ENCODE results near the gene FNDC3B. TPM values are rescaled to one million over a fixed set of nuclear protein-coding genes. Genes with fewer than 3 reads are reported as not detected.

Gene FNDC3B
- total and polyA plus RNA-seq, 4 donors, result 23.3 to 74.2 (median 32.9) TPM

DNA sequence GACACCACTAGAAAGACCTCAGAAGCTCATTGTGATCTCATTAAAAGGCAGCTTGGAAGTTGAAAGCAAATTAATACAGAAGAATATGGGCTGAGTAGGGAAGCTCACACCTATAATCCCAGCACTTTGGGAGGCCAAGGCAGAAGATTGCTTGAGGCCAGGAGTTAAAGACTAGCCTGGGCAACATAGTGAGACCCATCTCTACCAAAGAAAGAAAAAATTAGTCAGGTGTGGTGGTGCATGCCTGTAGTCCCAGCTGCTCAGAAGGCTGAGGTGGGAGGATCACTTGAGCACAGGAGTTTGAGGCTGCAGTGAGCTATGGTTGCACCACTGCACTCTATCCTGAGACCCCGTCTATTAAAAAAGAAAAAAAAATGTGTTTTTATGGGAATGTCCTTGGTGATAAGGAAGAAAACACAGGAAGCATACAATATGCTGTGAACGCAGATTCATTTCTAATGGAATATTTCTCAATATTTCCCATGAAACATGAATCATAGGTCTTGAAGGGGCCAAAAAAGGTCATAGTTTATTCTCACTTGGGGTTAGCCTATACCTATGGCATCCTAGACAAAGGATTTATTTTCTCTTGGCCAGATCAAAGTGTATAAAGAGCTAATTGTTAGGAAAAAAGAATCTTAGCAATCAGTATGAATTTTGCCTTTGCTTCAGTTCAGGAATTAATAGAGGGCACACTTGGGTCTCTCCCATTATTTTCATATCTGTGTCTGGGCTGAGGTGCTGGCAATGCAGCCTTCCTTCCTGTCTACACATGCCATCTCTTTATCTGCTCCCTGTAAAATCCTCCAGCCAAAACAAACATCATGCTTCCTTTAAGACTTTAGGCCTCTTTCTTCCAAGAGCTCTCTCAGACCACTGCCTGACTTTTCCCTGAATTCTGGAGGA, 98.2 kb downstream of the FNDC3B start:
- no peaks in the 10 kb centered on the region for H3K9me3 ChIP-seq (ENCODE audit: control insufficient read depth in 4 of 4, low read length in 3 of 4)
- H3K36me3 ChIP-seq (ENCODE audit: control insufficient read depth in 4 of 4, insufficient read depth in 3 of 4, low read depth in 1 of 4, low read length in 3 of 4), result peaks cover 0 to 2% (median under 1%) of the 10 kb centered on the region in 4 donors
- no peaks in the 10 kb centered on the region for H3K27me3 ChIP-seq (ENCODE audit: control insufficient read depth in 4 of 4, insufficient read depth in 4 of 4, low read length in 3 of 4)
- no peak overlapping the region for H3K9ac ChIP-seq (ENCODE audit: low read depth in 1 of 2, low read length in 2 of 2)
- no peak overlapping the region for H3K4me3 ChIP-seq (ENCODE audit: low read depth in 1 of 3, low read length in 3 of 3)
- H3K4me1 ChIP-seq (ENCODE audit: control insufficient read depth in 4 of 4, insufficient read depth in 4 of 4, low read length in 3 of 4), result peaks cover 12 to 59% (median 28%) of the 10 kb centered on the region in 4 donors
- 64% methylated on average over 2 of the region's 2 CpGs for WGBS
- peak overlapping the region; percentile 65 to 95 for H3K27ac ChIP-seq (ENCODE audit: low read depth in 1 of 2, low read length in 2 of 2)
- TF ChIP-seq NR2F2 (IDR thresholded peaks at IDR 0.05) (peak; percentile 86), JUND (IDR thresholded peaks at IDR 0.05) (peak in 1 of 2 donors; percentile 37), ATF3 (IDR thresholded peaks at IDR 0.05) (no peak), TAF1 (conservative IDR thresholded peaks at IDR 0.05) (no peak), GABPA (IDR thresholded peaks at IDR 0.05 in 1 of 2, conservative IDR thresholded peaks at IDR 0.05 in 1 of 2) (no peak), RAD21 (IDR thresholded peaks at IDR 0.05) (no peak), SP1 (IDR thresholded peaks at IDR 0.05) (no peak), RXRA (IDR thresholded peaks at IDR 0.05) (no peak), EGR1 (IDR thresholded peaks at IDR 0.05; ENCODE audit: low read depth in 2 of 2) (no peak), CTCF (IDR thresholded peaks at IDR 0.05; ENCODE audit: low read depth, low read length, missing input control) (no peak), FOXA2 (IDR thresholded peaks at IDR 0.05) (no peak), FOXA1 (IDR thresholded peaks at IDR 0.05) (no peak), HNF4G (IDR thresholded peaks at IDR 0.05) (no peak), YY1 (IDR thresholded peaks at IDR 0.05) (no peak)
- TF ChIP-seq, protein P1, sequence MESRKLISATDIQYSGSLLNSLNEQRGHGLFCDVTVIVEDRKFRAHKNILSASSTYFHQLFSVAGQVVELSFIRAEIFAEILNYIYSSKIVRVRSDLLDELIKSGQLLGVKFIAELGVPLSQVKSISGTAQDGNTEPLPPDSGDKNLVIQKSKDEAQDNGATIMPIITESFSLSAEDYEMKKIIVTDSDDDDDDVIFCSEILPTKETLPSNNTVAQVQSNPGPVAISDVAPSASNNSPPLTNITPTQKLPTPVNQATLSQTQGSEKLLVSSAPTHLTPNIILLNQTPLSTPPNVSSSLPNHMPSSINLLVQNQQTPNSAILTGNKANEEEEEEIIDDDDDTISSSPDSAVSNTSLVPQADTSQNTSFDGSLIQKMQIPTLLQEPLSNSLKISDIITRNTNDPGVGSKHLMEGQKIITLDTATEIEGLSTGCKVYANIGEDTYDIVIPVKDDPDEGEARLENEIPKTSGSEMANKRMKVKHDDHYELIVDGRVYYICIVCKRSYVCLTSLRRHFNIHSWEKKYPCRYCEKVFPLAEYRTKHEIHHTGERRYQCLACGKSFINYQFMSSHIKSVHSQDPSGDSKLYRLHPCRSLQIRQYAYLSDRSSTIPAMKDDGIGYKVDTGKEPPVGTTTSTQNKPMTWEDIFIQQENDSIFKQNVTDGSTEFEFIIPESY (IDR thresholded peaks at IDR 0.05), result no peak
- TF ChIP-seq, protein P2, sequence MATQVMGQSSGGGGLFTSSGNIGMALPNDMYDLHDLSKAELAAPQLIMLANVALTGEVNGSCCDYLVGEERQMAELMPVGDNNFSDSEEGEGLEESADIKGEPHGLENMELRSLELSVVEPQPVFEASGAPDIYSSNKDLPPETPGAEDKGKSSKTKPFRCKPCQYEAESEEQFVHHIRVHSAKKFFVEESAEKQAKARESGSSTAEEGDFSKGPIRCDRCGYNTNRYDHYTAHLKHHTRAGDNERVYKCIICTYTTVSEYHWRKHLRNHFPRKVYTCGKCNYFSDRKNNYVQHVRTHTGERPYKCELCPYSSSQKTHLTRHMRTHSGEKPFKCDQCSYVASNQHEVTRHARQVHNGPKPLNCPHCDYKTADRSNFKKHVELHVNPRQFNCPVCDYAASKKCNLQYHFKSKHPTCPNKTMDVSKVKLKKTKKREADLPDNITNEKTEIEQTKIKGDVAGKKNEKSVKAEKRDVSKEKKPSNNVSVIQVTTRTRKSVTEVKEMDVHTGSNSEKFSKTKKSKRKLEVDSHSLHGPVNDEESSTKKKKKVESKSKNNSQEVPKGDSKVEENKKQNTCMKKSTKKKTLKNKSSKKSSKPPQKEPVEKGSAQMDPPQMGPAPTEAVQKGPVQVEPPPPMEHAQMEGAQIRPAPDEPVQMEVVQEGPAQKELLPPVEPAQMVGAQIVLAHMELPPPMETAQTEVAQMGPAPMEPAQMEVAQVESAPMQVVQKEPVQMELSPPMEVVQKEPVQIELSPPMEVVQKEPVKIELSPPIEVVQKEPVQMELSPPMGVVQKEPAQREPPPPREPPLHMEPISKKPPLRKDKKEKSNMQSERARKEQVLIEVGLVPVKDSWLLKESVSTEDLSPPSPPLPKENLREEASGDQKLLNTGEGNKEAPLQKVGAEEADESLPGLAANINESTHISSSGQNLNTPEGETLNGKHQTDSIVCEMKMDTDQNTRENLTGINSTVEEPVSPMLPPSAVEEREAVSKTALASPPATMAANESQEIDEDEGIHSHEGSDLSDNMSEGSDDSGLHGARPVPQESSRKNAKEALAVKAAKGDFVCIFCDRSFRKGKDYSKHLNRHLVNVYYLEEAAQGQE (IDR thresholded peaks at IDR 0.05), result no peak
- TF ChIP-seq, protein P3, sequence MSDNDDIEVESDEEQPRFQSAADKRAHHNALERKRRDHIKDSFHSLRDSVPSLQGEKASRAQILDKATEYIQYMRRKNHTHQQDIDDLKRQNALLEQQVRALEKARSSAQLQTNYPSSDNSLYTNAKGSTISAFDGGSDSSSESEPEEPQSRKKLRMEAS (IDR thresholded peaks at IDR 0.05), result no peak
- no peak for DNase-seq (ENCODE audit: low spot score)

Data from liver (tissue), 9 donors.